22Rv1 (cell line): Measurements from ENCODE around the gene ABLIM2.

ENCODE experiments used
- H3K27ac ChIP-seq: fragments of 450-650 bp; 2 replicates; pipeline ENCODE4 v1.5.1; 2017
- ZFX ChIP-seq: fragments of 450-650 bp; IDR thresholded peaks from 2 replicates; pipeline ENCODE4 v1.6.1; 2017; ENCODE audit warnings: antibody characterized with exemption, borderline replicate concordance
- TF ChIP-seq, protein P1 (sequence below): fragments of 450-650 bp; IDR thresholded peaks from 2 replicates; pipeline ENCODE4 v1.5.1; 2017; ENCODE audit warnings: mild to moderate bottlenecking

The ABLIM2 gene

DNA sequence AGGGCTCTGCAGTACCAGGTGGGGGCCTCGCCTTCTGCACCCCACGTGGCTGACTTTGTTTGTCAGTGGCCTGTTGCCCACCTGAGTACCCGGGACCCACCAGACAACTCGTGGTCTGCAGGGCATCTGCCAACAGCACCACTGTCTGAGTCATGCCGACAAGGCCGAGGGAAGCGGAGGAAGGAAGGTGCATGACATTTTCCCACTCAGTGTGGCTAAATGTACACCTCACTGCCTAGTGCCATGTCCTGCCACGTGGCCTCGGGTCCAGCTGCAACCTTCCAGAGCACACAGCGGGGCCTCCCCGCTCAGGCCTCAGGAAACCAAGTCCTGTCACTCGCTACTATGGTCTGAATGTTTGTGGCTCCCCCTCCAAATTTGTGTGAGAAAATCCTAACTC lies 22.1 kb downstream of the ABLIM2 start:
- no peak overlapping the region for H3K27ac ChIP-seq
- TF ChIP-seq, protein P1, sequence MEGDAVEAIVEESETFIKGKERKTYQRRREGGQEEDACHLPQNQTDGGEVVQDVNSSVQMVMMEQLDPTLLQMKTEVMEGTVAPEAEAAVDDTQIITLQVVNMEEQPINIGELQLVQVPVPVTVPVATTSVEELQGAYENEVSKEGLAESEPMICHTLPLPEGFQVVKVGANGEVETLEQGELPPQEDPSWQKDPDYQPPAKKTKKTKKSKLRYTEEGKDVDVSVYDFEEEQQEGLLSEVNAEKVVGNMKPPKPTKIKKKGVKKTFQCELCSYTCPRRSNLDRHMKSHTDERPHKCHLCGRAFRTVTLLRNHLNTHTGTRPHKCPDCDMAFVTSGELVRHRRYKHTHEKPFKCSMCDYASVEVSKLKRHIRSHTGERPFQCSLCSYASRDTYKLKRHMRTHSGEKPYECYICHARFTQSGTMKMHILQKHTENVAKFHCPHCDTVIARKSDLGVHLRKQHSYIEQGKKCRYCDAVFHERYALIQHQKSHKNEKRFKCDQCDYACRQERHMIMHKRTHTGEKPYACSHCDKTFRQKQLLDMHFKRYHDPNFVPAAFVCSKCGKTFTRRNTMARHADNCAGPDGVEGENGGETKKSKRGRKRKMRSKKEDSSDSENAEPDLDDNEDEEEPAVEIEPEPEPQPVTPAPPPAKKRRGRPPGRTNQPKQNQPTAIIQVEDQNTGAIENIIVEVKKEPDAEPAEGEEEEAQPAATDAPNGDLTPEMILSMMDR = no peak
- no peak for TF ChIP-seq ZFX

DNA sequence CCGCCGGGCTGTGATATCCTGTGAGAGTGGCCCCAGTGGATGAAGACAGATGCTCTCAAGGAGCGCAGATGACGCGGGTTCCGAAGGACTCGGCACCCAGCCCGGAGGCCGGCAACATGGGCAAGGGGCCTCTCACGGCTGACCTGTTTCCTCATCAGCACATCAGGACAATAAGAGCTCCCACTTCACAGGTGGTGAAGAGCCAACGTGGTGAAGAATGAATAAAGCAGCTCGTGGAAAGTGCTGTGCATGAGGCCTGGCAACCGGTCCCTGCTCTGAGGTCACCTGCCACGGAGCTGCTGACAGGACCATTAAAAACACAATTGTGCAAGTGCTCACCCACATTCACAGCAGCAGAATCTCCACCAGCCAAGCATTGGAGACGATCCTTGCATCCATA lies 22.9 kb downstream of the ABLIM2 start:
- TF ChIP-seq, protein P1 = no peak
- no peak for TF ChIP-seq ZFX

DNA sequence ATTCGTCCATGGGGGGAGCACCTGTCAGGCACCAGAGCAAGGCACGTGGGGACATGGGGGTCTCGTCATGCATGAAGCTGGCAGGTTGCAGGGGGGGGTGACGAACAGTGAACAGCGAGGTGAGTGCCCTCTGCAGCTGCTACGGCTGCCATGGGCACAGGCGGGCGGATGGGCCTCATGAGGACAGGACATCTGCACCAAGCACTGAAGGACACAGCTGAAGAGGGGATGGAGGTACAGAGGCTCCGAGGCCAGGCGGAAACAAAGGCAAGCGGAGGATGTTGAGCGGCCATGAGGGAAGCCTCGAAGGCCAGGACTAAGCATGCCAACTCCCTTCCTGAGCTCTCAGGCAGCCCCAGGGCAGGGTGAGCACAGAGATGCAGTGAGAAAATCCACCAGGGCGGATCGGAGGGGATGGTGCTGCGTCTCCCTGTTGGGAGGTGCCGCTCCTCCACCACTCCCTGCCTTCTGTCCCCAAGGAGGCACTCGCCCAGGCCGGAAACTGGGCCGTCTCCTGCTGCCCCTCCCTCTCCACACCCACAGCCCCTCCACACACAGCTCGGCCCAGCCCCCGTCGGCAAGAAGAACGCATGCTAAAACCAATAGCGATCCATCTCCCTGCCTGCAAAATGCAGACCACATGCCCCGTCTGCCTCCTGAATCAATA lies 24.6 kb downstream of the ABLIM2 start:
- TF ChIP-seq ZFX = no peak
- H3K27ac ChIP-seq = no peak overlapping the region

More for the DNA sequence above, 22.9 kb downstream of the ABLIM2 start:
- H3K27ac ChIP-seq = no peak overlapping the region

DNA sequence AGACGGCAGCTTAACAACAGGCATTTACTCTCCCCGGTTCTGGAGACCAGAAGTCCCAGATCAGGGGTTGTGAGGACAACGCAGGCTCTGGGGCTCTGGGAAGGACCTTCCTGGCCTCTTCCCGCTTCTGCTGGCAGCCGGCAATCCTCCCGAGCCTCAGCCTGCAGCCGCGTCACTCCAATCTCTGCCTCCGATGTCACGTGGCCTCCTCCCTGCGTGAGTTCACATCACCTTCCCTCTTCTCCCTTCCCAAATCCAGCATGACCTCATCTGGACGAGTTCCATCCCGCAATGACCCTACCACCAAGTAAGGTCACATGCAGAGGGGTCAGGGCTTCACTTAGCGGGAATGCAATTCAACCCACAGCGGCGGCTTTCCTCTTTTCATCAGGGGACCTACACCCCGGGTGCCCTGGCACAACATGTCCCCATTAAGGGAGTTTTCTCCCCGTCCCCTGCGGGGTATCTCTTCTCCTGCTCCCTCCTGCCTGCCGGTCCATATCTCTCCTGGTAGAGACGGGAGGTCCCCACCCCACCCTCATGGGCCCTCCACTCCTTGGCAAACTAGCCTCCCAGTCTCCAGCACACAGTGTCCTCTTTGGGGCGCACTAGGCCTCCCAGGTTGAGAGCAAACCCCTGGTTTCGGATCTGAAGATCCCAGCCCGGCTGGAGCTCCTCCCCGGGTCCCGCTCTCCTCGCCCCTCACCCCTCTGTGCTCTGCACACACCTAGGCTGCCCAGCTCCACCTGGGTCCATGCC lies 25.5 kb downstream of the ABLIM2 start:
- TF ChIP-seq ZFX = no peak
- TF ChIP-seq, protein P1 = no peak
- no peak overlapping the region for H3K27ac ChIP-seq

DNA sequence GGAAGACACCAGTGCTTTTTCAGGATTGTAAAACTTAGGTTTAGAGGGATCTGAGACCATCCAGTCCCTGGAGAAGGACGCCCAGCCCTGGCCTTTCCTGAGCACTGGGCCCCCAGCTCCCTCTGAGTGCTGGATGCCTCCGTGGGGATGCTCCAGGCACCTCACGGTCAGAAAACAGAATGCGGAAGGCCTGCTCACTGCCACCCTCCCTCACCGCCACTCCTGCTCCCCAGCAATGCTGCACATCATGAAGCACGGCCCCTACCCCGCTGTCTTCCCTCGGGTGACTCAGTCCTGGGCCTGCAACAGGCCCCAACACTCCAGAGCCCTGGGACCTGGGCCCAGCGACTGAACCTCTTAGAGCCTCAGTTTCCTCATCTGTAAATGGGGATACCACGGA lies 26.2 kb downstream of the ABLIM2 start:
- no peak overlapping the region for H3K27ac ChIP-seq
- no peak for TF ChIP-seq ZFX
- TF ChIP-seq, protein P1 = no peak

DNA sequence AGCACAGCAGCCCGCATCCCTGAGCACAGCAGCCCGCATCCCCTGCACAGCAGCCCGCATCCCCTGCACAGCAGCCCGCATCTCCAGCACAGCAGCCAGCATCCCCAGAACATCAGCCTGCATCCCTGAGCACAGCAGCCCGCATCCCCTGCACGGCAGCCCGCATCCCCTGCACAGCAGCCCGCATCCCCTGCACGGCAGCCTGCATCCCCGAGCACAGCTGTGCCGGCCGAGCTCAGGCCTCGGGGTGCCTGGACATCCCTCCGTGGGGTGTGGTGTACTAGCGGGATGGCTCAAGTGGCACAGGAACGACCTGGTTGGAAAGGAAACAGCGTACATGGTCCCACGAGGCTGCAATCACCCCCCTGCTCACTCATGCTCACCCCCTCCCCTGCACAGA lies 26.8 kb downstream of the ABLIM2 start:
- H3K27ac ChIP-seq = no peak overlapping the region
- TF ChIP-seq ZFX = no peak
- TF ChIP-seq, protein P1 = no peak

DNA sequence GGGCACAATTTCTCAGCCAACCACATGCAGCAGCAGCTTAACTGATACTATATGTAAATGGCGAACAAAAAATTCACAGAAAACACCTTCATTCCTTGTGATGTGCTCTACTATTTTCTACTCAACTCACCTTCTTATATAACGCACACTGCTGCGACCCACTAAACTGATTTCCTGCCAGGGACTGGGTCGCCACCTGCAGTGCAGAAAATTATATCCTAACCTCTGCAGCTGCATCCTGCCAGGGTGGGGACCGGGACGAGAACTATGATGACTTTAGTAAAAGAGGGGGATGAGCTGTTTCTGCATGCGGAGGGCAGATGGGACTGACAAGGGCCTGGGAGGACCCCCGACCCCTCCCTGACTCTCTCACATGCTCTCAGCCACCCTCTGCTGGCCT lies 27.4 kb downstream of the ABLIM2 start:
- no peak for TF ChIP-seq ZFX
- TF ChIP-seq, protein P1 = no peak
- H3K27ac ChIP-seq = no peak overlapping the region
